Measurements from ENCODE around the gene C1RL. TPM values are rescaled to one million over a fixed set of nuclear protein-coding genes. Genes with fewer than 3 reads are reported as not detected.

Gene C1RL
- polyA plus RNA-seq, 2 of the 4 experiments (the other 2 are of a cell fraction): 25.2 to 30.4 TPM

GRCh38 chr12:7101047-7101693, 7.8 kb downstream of the C1RL start (continued):
- TF ChIP-seq ZC3H11A (IDR thresholded peaks at IDR 0.05) (no peak), FOXS1 (CRISPR knock-in tag; IDR thresholded peaks at IDR 0.05) (no peak), NPAS2 (CRISPR knock-in tag; IDR thresholded peaks at IDR 0.05; ENCODE audit: borderline replicate concordance) (no peak), EP300 (IDR thresholded peaks at IDR 0.05) (no peak), ZSCAN20 (CRISPR knock-in tag; IDR thresholded peaks at IDR 0.05) (no peak), FOSB (CRISPR knock-in tag; IDR thresholded peaks at IDR 0.05) (no peak), CHD4 (IDR thresholded peaks at IDR 0.05; ENCODE audit: borderline replicate concordance) (no peak), MYC (IDR thresholded peaks at IDR 0.05; ENCODE audit: borderline replicate concordance, low read length) (no peak), RARB (CRISPR knock-in tag; IDR thresholded peaks at IDR 0.05) (no peak), CBX2 (IDR thresholded peaks at IDR 0.05; ENCODE audit: borderline replicate concordance, low read depth) (no peak)

GRCh38 chr12:7100239-7100638, 8.8 kb downstream of the C1RL start:
- CTCF ChIA-PET: interaction anchor here (1.0 to 2.1 kb wide), 5 partner anchors 8 to 39 kb away, joined by 4 to 9 read pairs (median 6); partner anchors contain the start of genes C1RL and C1S
- Histone ChIP-seq H3K4me2 (no peak overlapping the region), H3K9me3 (no peaks in the 10 kb centered on the region), H3K4me3 (no peak overlapping the region), H3K27ac (no peak overlapping the region), H3K4me1 (peaks cover 13% of the 10 kb centered on the region; the same call in 2 of the 3 replicates)
- 82% methylated on average over 4 of the region's 4 CpGs for WGBS (ENCODE audit: missing lambda C conversion rate)
- TF ChIP-seq POLR2A (IDR thresholded peaks at IDR 0.05; ENCODE audit: low read length) (no peak), CTCF (IDR thresholded peaks at IDR 0.05) (no peak), CEBPB (IDR thresholded peaks at IDR 0.05) (no peak), EP300 (IDR thresholded peaks at IDR 0.05) (no peak), HOXB5 (CRISPR knock-in tag; IDR thresholded peaks at IDR 0.05) (no peak), FOSB (CRISPR knock-in tag; IDR thresholded peaks at IDR 0.05) (no peak), HES2 (IDR thresholded peaks at IDR 0.05) (no peak), EHF (CRISPR knock-in tag; IDR thresholded peaks at IDR 0.05) (no peak), NPAS2 (CRISPR knock-in tag; IDR thresholded peaks at IDR 0.05; ENCODE audit: borderline replicate concordance) (no peak), SREBF2 (IDR thresholded peaks at IDR 0.05) (no peak), MAFK (IDR thresholded peaks at IDR 0.05; ENCODE audit: partially characterized antibody) (no peak), ZNF302 (CRISPR knock-in tag; IDR thresholded peaks at IDR 0.05) (no peak), POLR2AphosphoS2 (conservative IDR thresholded peaks at IDR 0.05; ENCODE audit: low read length) (no peak), SMC3 (IDR thresholded peaks at IDR 0.05) (no peak), RAD21 (conservative IDR thresholded peaks at IDR 0.05 in 1 of 2, IDR thresholded peaks at IDR 0.05 in 1 of 2) (no peak)
- FAIRE-seq: no peak
- DNase-seq (ENCODE audit: low read depth in 1 of 2, low spot score in 1 of 2): no peak
- ATAC-seq: no peak
- POLR2A ChIA-PET: no interaction called here

- ATAC-seq (no peak), DNase-seq (ENCODE audit: low read depth in 1 of 2, low spot score in 1 of 2) (no peak), FAIRE-seq (no peak)
- TF ChIP-seq GATA3 (IDR thresholded peaks at IDR 0.05; ENCODE audit: borderline replicate concordance) (no peak), HEYL (CRISPR knock-in tag; IDR thresholded peaks at IDR 0.05) (no peak), ZC3H11A (IDR thresholded peaks at IDR 0.05) (no peak), HDAC2 (IDR thresholded peaks at IDR 0.05) (no peak), SMC3 (IDR thresholded peaks at IDR 0.05) (no peak), CTCF (IDR thresholded peaks at IDR 0.05) (no peak), CEBPB (IDR thresholded peaks at IDR 0.05) (no peak), EHF (CRISPR knock-in tag; IDR thresholded peaks at IDR 0.05) (no peak), BHLHE40 (IDR thresholded peaks at IDR 0.05; ENCODE audit: low read depth, low read length) (no peak), FOXS1 (CRISPR knock-in tag; IDR thresholded peaks at IDR 0.05) (no peak), KDM5A (IDR thresholded peaks at IDR 0.05) (no peak), CHD2 (IDR thresholded peaks at IDR 0.05; ENCODE audit: low read length, partially characterized antibody) (no peak), RARB (CRISPR knock-in tag; IDR thresholded peaks at IDR 0.05) (no peak), EP300 (IDR thresholded peaks at IDR 0.05) (no peak), PBX3 (IDR thresholded peaks at IDR 0.05) (no peak), PHF8 (IDR thresholded peaks at IDR 0.05; ENCODE audit: borderline replicate concordance, low read depth) (no peak), MYC (IDR thresholded peaks at IDR 0.05; ENCODE audit: borderline replicate concordance, low read length) (no peak)
- ChIA-PET POLR2A (interaction anchor here (0.7 kb wide), 1 partner anchor 10 kb away, joined by 3 read pairs; the partner anchor contains the start of gene C1RL), CTCF (interaction anchor here (1.0 to 2.1 kb wide), 7 partner anchors 9 to 38 kb away, joined by 3 to 9 read pairs (median 6); partner anchors contain the start of genes C1RL and C1S)
- 93% methylated on average over 9 of the region's 9 CpGs for WGBS (ENCODE audit: missing lambda C conversion rate)
- no peak overlapping the region for H3K4me2 ChIP-seq
- no peak overlapping the region for H3K4me3 ChIP-seq
- H3K9me3 ChIP-seq: no peaks in the 10 kb centered on the region
- H3K4me1 ChIP-seq: peaks cover 13% of the 10 kb centered on the region; the same call in 2 of the 3 replicates
- H3K27ac ChIP-seq: no peak overlapping the region
Observed at GRCh38 chr12:7099290-7099996, 9.6 kb downstream of the C1RL start.
